GM12801 (cell line): Measurements from ENCODE around the gene SORCS3.

Experiments used
- CTCF ChIP-seq: IDR thresholded peaks from one replicate; pipeline ENCODE4 v1.5.1; 2011; ENCODE audit warnings: control low read depth; ENCODE audit not compliant: insufficient read length; ENCODE audit errors: extremely low read depth

The SORCS3 gene

GRCh38 chr10:105063796-105064195 lies 422.7 kb downstream of the SORCS3 start:
- TF ChIP-seq CTCF = no peak

DNA sequence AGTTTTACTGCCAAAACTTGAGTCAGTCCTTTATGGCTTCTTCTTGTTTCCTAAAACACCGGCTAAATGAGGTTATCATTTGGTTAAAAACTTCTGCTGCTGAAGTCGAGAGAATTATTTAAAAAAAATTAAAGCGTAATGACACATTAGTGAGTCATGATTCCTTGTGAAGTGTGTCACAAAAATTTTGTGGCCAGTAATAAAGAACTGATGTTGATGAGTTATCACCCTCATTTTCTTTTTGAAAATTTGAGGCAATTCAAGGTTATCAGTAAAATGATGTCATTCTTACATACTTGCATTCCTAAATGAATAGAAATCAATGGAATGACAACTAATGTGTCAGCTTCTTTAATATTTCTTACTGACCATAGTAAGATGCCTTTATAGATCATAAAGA lies 427.4 kb downstream of the SORCS3 start:
- TF ChIP-seq CTCF = no peak

DNA sequence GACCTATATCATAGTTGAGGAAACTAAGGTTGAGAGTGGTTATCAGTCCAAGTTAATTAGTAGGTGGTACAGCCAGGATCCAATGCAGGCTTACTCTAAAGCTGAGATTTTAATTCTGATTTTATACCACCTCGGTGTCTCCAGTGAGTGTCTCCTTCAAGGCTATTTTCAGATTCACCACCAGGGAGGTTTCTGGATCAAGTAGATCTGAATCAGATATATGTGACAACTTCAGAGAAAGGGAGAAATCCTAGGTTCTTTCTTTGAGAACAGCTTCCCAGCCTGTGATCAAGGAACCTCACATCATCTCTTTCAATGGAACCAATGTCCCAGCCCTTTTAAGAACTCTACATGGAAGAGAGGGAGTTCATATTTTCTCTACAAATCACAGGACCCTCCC lies 429.2 kb downstream of the SORCS3 start:
- no peak for TF ChIP-seq CTCF

GRCh38 chr10:105070952-105071351 lies 429.9 kb downstream of the SORCS3 start:
- TF ChIP-seq CTCF = no peak

DNA sequence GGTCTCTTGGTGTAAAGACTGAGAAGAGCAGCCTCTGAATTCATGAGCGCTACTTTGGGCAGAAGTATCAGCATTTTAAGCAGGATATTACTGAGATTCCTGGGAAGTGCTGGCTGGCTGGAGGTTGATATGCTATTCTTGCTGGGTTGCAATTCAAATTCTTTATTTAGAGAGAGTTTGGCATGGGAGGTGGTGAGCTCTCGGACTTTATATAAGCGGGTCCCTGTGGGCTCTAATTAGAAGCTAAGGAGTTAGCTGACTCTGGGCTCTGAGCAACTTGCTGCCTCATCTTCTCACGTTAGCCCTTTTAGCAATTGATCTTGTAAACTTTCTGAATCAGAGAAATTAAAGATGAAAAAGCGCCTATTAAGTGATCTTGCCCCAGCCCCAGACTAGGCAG lies 430.9 kb downstream of the SORCS3 start:
- TF ChIP-seq CTCF = no peak

GRCh38 chr10:105073999-105074398 lies 432.9 kb downstream of the SORCS3 start:
- TF ChIP-seq CTCF = no peak

DNA sequence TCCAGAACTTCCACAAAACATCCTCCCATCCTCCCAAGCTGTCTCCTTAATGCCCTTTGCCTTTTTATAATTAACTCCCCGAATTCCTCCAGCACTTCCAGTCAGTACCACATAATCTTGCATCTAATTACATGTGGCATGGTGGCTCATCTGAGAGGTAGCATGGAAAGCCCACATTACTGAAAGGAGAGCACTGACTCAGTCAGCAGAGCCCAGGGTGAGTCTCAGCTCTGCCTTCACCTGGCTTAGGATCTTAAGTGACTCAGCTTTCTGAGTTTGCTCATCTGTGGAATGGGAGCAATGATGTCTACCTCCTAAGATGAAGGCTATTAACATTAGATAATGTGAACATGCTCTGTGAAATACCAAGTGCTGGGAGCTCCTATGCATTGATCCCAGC lies 433.9 kb downstream of the SORCS3 start:
- no peak for TF ChIP-seq CTCF

DNA sequence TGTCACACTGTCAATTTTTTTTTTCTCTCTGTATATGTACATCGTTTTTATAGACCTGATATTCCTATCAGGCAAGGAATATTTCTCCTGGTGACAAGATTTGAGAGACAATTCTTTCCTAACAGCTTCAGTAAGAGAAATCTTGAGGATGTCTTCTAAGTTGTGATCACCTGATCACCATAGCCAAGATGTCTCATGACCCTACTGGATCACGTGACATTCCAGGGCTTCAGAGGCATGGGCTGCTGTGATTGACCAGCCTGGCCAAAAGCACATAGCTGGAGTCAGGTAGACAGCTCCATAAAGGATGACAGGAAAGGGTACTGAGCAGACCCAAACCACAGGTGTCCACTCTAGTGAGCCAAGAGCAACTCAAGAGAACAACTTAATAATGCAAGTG lies 444.9 kb downstream of the SORCS3 start:
- TF ChIP-seq CTCF = no peak
